Measurements from ENCODE around the gene ZCCHC24.
A peak's percentile ranks its signal among the peaks of the same experiment; 100 is the strongest.

Gene ZCCHC24

GRCh38 chr10:79380125-79380945, 65.1 kb downstream of the ZCCHC24 start:
- peak; percentile 21 for DNase-seq

DNA sequence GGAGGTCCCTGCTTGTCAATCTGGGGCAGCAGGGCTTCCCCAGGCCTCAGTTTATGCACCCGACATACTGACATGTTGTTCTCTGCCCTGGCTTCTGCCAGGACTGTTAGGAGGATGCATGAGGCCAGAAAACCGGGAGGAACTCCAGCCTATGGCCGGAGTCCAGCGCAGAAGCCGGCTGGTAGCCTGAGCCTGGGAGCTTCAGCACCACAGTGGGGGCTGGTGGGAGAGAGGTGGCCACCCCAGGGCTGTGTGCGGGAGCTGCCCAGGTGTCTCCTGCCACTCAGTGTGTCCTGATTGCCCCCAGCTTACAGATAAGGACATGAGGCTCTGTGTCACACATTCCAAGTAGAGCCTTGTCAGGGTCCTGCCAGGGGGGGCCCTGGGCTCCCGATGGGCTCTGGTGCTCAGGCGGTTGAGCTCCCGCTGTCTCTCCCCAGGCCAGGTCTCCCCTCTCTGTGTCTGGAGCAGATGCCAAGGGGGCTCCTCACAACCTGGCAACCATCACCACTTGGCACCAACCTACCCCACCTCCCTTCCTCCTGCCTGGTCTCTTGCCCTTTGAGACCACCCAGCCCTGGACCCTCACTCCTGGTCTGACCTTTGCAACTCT, 65.8 kb downstream of the ZCCHC24 start:
- peak; percentile 26 for DNase-seq

DNA sequence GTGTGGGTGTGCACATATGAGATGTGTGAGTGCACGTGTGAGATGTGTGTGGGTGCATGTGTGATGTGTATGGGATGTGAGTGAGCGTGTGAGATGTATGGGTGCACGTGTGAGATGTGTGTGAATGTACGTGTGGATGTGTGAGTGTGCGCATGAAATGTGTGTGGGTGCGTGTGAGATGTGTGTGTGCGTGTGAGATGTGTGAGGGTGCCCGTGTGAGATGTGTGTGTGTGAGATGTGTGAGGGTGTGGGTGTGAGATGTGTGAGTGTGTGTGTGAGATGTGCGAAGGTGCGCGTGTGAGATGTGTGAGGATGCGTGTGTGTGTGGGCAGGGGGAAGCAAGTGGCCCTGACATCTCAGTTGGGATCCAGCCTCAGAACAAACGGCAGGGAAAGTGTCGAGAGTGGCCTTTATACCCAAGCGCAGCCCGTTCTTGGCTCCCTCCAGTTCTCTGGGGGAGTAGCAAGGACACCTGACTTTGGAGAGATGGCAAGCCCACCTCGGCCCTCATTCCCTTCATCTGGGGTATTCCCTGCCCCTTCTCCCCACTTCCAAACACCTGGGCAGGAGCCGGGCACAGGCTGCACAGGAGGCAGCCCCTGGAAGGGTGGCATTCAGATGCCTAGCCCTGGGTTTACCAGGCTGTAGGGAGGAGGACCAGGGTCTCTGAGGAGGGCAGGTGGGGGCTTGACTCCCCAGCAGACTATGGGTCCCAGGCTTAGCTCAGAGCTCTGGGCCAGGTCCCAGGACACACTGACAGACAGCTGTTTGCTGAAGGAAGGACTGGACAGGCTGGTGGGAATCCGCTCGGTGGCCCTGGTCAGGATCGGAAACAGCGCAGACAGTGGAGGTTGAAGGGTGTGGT, 66.5 kb downstream of the ZCCHC24 start:
- DNase-seq: peak; percentile 23

- no peak for DNase-seq
Measured at GRCh38 chr10:79378383-79378646, 67.1 kb downstream of the ZCCHC24 start.

DNA sequence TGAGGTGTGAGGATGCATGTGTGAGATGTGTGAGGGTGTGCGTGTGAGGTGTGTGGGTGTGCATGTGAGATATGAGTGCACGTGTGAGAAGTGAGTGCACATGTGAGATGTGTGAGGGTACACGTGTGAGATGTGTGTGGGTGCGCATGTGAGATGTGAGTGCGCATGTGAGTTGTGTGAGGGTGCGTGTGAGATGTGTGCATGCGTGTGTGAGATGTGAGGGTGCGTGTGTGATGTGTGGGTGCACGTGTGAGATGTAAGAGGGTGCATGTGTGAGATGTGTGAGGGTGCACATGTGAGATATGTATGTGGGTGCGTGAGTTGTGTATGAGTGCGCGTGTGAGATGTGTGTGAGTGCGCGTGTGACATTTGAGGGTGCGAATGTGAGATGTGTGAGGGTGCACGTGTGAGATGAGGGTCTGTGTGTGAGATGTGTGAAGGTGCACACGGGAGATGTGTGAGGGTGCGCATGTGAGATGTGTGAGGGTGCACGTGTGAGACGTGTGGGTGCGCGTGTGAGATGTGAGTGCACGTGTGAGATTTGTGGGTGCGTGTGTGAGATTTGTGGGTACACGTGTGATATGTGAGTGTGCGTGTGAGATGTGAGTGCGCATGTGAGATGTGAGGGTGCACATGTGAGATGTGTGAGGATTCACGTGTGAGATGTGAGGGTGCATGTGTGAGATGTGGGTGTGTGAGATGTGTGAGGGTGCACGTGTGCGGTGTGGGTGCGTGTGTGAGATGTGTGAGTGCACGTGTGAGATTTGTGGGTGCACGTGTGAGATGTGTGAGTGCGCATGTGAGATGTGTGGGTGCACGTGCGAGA, 67.7 kb downstream of the ZCCHC24 start:
- peak; percentile 21 for DNase-seq

DNA sequence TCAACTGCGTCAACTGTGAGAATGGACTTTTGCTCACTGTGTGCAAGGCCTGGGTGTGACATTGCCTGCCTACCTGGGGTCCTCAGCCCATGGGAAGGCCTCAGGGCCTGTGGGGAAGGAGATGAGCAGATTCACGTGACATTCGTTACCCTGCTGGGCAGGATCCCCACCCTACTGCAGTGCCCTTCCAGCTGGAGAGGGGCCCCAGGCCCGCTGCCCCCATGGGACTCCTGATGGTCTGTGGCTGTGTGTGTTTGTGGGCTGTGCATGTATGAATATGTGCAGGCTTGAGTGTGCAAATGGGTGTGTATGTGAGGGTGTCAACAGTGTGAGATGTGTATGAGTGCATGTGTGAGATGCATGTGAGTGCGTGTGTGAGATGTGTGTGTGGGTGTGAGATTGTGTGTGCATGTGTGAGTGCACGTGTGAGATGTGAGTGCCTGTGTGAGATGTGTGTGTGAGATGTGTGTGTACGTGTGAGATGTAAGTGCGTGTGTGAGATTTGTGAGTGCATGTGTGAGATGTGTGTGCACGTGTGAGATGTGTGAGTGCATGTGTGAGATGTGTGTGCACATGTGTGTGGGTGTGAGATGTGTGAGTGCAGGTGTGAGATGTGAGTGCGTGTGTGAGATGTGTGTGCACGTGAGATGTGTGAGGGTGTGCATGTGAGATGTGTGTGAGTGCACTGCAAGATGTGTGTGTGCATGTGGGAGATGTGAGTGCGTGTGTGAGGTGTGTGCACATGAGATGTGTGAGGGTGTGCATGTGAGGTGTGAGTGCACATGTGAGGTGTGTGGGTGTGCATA, 68.5 kb downstream of the ZCCHC24 start:
- peak; percentile 9 for DNase-seq

DNA sequence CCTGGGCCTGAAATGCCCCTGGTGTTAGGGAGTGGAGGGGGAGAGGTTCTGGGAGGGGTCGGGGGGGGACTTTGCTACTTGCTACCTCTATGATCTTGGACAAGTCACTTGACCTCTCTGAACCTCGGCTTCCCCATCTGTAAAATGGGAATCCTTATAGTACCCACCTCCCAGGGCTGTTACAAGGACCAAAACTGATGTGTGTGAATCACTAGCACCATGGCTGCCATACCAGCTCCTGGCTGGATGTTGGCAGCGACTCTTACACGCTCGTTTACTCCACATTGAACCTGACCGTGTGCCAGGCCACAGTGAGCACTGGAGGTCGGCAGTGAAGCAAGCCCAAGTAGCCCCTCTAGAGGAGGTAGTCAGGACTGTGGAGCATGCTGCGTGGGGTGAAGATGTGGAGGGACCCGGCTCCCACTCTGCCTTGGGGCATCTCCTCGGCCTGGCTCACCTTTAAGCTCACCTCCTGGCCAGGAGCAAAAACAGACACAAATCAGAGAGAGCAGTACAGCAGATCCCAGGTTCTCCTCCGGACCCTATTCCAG, 69.3 kb downstream of the ZCCHC24 start:
- peak; percentile 11 for DNase-seq

DNA sequence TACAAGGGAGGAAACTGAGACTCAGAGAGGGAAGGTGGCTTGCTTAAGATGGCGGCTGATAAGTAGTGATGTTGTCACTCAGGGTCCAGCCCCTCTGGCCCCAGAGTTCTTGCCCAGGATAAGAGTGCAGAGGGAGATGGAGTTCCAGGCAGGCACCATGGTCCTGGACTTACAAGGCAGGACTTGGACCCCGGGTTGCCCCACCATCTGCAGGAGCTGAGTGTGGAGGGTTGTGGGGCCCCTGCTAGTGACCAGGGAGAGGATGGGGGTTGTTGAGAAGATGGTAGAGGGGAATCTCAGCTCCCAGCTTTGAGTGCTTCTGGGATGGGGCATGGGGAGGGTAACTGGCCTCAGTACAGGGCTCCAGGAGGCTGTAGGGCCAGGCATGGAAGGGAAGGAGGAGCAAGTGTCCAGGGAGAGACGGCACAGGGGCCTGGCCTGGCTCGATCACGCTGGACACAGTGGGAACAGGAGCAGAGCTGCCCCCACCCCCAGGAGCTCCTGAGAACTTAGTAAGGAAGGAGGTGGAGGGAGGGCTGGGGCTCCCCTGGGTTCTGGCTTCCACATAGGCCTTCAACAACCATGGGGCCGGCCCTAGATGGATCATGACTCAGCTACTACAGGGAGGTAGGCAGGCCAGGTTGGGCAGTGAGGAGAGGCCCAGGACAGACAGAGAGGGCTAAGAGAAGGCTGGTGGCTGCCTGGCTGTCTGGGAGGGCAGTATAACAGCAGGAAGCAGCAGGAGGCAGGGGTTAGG, 69.9 kb downstream of the ZCCHC24 start:
- DNase-seq: peak; percentile 23

DNA sequence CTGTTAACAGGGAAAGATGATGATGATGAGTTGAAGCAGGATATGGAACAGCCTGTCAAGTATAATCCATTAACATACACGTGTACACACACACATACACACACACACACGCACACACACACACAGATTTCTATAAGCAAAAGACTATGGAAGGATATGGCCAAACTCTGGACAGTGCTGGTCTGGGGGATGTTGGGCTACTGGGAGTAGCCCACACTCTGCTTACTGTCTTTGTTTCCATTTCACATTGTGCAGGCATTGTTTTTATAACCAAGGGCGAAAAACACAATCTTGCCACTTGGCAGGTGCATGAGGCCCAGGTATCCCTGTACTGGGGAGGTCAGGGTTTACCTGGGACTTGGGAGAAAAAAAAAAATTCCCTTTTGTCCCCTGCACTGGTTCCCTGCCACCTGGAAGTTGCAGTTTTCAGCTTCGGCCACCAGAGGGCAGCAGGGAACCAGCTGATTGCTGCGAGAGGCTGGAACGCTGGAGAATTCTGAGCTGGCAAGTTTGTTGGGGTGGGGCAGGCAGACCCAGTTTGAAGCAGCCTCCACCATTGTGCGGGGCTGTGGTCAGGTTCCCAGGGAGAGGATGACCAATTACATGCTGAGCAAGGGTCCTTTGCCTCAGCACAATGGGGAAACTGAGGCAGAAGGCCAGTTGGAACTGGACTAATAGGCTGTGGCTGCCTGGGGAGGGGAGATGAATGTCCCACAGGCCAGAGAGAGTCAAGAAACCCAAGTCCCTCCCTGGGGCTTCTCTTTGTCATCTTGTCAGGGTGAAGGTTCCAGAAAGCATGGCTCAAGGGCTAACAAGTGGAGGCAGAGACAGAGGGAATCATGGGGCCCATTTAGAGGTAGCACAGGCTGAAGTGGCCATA, 70.9 kb downstream of the ZCCHC24 start:
- peak; percentile 80 for DNase-seq

GRCh38 chr10:79372871-79373270, 72.6 kb downstream of the ZCCHC24 start:
- DNase-seq: peak; percentile 21

- DNase-seq: no peak
Measured at GRCh38 chr10:79367426-79368189, 77.8 kb downstream of the ZCCHC24 start.

DNA sequence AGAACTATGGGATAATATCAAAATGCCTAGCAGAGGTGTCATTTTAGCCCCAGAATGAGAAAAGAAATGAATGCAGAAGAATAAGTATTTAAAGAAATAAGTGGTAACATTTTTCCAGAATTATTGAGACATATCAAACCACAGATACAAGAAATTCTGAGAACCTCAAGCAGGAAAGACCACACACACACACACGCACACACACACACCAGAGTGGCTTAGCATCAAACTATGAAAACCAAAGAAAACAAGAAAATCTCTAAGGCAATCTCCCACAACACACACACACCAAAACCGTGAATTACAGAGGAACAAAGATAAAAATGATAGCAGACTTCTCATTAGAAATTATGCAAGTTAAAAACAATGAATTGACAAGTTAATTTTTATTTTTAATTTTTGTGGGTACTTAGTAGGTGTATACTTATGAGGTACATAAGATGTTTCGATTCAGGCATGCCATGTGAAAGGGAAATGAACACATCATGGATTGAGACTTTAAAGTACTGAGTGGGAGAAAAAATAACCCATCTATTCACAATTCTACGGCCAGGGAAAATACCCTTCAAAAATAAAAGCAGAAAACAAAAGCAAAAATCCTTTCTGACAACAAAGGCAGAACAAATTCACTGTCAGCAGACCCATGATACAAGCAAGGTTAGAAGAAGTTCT, 83.6 kb downstream of the ZCCHC24 start:
- DNase-seq: no peak

DNA sequence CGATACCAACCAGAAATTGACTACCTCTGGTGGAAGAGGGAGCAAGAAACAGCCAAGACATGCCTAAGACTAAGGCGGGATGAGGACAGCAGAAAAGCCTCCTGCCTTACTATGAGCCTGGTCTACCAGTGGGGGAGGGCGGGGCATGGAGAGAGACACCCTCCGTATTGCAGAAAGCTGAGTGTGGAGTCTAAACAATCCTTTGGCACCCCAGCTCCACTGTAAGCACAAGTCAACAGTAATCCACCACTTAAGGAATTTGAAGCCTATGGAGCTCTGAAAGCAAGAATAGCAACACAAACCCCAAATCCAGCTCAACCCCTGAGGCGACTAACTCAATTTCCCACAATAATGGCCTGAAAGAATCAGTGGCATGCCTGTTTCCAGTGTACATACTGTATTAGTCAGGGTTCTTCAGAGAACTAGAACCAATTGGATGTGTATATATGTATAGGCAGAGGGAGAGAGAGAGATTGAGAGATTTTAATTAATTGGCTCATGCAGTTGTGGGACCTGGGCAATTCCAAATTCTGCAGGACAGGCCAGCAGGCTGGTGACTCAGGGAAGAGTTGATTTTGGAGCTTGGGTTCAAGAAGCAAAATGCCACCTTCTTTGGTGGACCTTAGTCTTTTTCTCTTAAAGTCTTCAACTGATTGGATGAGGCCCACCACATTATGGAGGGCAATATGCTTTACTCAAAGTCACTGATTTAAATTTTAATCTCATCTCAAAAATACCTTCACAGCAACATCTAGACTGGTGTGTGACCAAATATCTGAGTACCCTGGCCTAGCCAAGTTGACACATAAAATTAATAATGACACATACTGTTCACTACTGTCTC, 84.7 kb downstream of the ZCCHC24 start:
- DNase-seq: peak; percentile 22

DNA sequence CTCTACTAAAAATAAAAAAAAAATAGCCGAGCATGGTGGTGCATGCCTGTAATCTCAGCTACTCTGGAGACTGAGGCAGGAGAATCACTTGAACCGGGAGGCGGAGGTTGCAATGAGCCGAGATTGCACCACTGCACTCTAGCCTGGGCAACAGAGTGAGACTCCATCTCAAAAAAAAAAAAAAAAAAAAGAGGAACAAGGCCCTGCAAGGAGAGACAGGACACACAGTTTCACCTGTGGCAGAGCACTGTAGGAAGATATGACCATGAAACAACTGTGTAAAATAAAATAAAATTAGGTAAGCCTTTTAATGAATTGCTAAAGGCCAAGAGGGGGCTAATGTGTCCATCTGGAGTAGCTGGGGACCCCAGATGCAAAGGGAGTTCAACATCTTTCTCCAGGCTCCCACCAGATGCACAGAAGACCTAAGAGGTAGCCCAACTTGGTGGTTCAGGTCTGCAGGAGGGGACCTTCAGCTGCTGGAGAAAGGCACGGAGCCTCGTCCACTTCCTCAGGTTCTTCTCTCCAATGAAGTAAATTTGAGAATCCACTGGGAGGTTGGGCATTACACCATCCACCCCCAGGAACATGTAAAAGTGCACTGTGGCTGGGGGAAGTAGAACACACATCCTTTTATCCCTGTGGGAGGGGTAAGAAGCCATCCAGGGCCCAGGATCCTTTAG, 85.5 kb downstream of the ZCCHC24 start:
- DNase-seq: no peak

GRCh38 chr10:79358811-79359210, 86.6 kb downstream of the ZCCHC24 start:
- no peak for DNase-seq

DNA sequence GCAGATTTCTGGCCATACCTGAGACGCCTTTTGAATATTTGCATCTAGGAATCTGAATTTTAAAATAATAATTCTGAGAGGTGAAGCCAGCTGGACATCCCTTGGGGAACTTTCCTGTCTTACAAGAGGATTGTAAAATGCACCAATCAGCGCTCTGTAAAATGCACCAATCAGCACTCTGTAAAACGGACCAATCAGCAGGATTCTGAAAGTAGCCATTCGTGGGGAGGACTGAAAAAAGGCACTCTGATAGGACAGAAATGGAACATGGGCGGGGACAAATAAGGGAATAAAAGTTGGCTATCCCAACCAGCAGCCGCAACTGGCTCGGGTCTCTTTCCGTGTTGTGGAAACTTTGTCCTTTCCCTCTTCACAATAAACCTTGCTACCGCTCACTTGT, 88.2 kb downstream of the ZCCHC24 start:
- DNase-seq: no peak

- DNase-seq: no peak
Measured at GRCh38 chr10:79356104-79356503, 89.3 kb downstream of the ZCCHC24 start.
